HG03442 (cell line): ENCODE data around the gene ARVCF.

Source experiments
- ATAC-seq: cut with Tn5 transposase; IDR thresholded peaks from one replicate; pipeline ENCODE4 v1.9.1; 2021; ENCODE audit warnings: mild to moderate bottlenecking, moderate library complexity; ENCODE audit not compliant: unreplicated experiment

Gene ARVCF

GRCh38 chr22:19976671-19977070 is 40.0 kb downstream of the ARVCF start:
- ATAC-seq: no peak

GRCh38 chr22:19975707-19976035 is 41.0 kb downstream of the ARVCF start:
- ATAC-seq: no peak

- no peak for ATAC-seq
These were observed 41.5 kb downstream of the ARVCF start for GRCh38 chr22:19974935-19975706.

- ATAC-seq: no peak
These were observed 42.3 kb downstream of the ARVCF start for GRCh38 chr22:19974268-19974861.

GRCh38 chr22:19973551-19974267 is 42.9 kb downstream of the ARVCF start:
- no peak for ATAC-seq

GRCh38 chr22:19972652-19973550 is 43.7 kb downstream of the ARVCF start:
- ATAC-seq: no peak

- no peak for ATAC-seq
These were observed 44.4 kb downstream of the ARVCF start for GRCh38 chr22:19972251-19972650.

- no peak for ATAC-seq
These were observed 45.1 kb downstream of the ARVCF start for GRCh38 chr22:19971276-19972124.

GRCh38 chr22:19970479-19971275 is 45.9 kb downstream of the ARVCF start:
- no peak for ATAC-seq

GRCh38 chr22:19970031-19970478 is 46.6 kb downstream of the ARVCF start:
- no peak for ATAC-seq

- ATAC-seq: no peak
These were observed 47.3 kb downstream of the ARVCF start for GRCh38 chr22:19969141-19969928.

- ATAC-seq: no peak
These were observed 48.2 kb downstream of the ARVCF start for GRCh38 chr22:19968450-19968891.

GRCh38 chr22:19967850-19968449 is 48.7 kb downstream of the ARVCF start:
- no peak for ATAC-seq

GRCh38 chr22:19966908-19967750 is 49.5 kb downstream of the ARVCF start:
- no peak for ATAC-seq

- ATAC-seq: no peak
These were observed 50.6 kb downstream of the ARVCF start for GRCh38 chr22:19965771-19966709.
